Fibroblast of lung (primary cell): ENCODE results near the gene COL15A1.

Experiments used
- EZH2 ChIP-seq: IDR thresholded peaks from 2 replicates; pipeline ENCODE4 v1.5.1; 2012; ENCODE audit warnings: low read length, control low read depth, mild to moderate bottlenecking; ENCODE audit errors: missing control alignments
- TF ChIP-seq, protein P1 (sequence below), 2 donors: IDR thresholded peaks in 1 of 2; conservative IDR thresholded peaks in 1 of 2; 1 replicate in 1 of 2; 2 replicates in 1 of 2; pipeline ENCODE4 v1.5.1; 2011 to 2012; ENCODE audit warnings: low read length in 2 of 2, control low read depth in 1 of 2, inconsistent platforms in 1 of 2, low read depth in 1 of 2, mild to moderate bottlenecking in 1 of 2

DNA sequence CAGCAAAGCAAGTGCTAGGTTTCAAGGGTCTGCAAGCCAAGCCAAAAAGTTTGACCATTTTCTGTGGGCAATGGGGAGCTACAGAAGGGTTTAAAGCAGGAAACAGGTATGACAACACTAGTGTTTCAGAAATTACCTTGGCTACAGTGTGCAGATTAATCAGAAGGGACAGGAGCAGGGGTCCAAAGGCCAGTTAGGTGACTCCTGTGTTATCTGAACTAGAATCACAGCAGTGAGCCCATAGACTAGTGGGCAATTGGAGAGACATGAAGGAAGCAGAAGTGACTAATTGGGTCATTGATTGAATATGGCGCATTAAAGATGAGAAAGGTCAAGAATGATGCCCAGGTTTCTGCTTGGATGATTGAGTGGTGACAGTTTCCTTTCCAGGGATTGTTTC is 119.8 kb downstream of the COL15A1 start:
- TF ChIP-seq, protein P1, sequence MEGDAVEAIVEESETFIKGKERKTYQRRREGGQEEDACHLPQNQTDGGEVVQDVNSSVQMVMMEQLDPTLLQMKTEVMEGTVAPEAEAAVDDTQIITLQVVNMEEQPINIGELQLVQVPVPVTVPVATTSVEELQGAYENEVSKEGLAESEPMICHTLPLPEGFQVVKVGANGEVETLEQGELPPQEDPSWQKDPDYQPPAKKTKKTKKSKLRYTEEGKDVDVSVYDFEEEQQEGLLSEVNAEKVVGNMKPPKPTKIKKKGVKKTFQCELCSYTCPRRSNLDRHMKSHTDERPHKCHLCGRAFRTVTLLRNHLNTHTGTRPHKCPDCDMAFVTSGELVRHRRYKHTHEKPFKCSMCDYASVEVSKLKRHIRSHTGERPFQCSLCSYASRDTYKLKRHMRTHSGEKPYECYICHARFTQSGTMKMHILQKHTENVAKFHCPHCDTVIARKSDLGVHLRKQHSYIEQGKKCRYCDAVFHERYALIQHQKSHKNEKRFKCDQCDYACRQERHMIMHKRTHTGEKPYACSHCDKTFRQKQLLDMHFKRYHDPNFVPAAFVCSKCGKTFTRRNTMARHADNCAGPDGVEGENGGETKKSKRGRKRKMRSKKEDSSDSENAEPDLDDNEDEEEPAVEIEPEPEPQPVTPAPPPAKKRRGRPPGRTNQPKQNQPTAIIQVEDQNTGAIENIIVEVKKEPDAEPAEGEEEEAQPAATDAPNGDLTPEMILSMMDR (conservative IDR thresholded peaks at IDR 0.05 in 1 of 2, IDR thresholded peaks at IDR 0.05 in 1 of 2; ENCODE audit: low read depth in 1 of 2, low read length in 2 of 2) = no peak
- TF ChIP-seq EZH2 = no peak
